ENCODE measurements around the gene SPTSSA. TPM values are rescaled to one million over a fixed set of nuclear protein-coding genes. Genes with fewer than 3 reads are reported as not detected.

The SPTSSA gene
- total RNA-seq: 12.3 and 13.9 TPM in 2 replicates

GRCh38 chr14:34462132-34462893, at the start of gene SPTSSA:
TSS of gene SPTSSA (minus strand) at chr14:34462240. CDS start at chr14:34462207, 33 bp downstream.

Other genes starting within 250 kb of the SPTSSA start
- 41.6 and 45.8 TPM in 2 replicates for gene EAPP, start 77.5 kb upstream of the SPTSSA start, total RNA-seq
- gene SNX6, start 167.9 kb upstream of the SPTSSA start, total RNA-seq: 90.6 and 109 TPM in 2 replicates